ENCODE data around the gene TF.

DNA sequence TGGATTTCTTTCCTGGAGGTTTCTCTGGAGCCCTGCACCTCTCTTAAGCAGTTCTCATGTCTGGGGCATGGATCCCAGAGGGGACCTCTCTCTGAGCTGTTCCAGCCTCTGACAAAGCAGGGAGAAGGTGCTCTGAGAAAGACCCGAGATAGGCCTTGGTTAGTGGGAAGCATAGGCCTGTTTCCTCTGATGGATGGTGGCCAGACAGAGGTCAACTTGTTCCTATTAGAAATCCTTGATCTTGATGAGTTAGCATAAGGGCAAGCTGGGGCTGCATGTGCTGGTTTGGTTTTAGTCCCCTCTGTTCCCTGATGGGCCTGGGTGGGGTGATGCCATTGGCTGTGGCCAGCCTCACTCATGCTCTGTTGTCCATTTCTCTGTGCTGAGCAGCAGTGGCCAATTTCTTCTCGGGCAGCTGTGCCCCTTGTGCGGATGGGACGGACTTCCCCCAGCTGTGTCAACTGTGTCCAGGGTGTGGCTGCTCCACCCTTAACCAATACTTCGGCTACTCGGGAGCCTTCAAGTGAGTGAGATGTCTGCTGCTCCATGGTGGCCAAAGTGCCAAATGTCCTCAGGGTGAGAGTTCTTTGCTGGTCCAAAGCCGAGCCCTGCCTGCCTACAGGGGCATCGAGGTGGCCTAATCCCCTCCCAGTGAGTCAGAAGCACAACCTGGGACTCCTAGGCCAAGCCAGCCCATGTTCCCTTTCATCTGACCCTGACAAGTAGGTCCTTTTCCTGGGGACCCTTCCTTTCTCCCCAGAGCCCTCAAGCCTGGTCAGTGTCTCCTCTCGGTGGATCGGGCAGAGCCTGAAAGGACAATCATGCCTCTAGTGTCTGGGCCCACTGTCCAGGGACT, 9.0 kb downstream of the TF start:
- TF ChIP-seq, protein P1, sequence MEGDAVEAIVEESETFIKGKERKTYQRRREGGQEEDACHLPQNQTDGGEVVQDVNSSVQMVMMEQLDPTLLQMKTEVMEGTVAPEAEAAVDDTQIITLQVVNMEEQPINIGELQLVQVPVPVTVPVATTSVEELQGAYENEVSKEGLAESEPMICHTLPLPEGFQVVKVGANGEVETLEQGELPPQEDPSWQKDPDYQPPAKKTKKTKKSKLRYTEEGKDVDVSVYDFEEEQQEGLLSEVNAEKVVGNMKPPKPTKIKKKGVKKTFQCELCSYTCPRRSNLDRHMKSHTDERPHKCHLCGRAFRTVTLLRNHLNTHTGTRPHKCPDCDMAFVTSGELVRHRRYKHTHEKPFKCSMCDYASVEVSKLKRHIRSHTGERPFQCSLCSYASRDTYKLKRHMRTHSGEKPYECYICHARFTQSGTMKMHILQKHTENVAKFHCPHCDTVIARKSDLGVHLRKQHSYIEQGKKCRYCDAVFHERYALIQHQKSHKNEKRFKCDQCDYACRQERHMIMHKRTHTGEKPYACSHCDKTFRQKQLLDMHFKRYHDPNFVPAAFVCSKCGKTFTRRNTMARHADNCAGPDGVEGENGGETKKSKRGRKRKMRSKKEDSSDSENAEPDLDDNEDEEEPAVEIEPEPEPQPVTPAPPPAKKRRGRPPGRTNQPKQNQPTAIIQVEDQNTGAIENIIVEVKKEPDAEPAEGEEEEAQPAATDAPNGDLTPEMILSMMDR (IDR thresholded peaks at IDR 0.05): no peak
- TF ChIP-seq POLR2A (IDR thresholded peaks at IDR 0.05): no peak
